Daoy (cell line): ENCODE data around the gene KHK. TPM values are rescaled to one million over a fixed set of nuclear protein-coding genes. Genes with fewer than 3 reads are reported as not detected.

ENCODE experiments used
- total RNA-seq: library from RNA; depleted of rRNA; stranded (reverse); fragments of >200 nt; shearing (Covaris generic); gene quantifications from 2 replicates; pipeline ENCODE4 v1.2.3, GENCODE V29; 2014; rRNA removed

Gene KHK
- total RNA-seq, 1 experiment from 2014 or later: 1.1 TPM

Other genes starting within 250 kb of the KHK start
- gene DPYSL5, start 238.6 kb upstream of the KHK start, total RNA-seq: 1.0 and 1.9 TPM in 2 replicates
- 4.6 and 6.6 TPM in 2 replicates for gene MAPRE3, start 116.1 kb upstream of the KHK start, total RNA-seq
- 36.7 and 42.7 TPM in 2 replicates for gene TMEM214, start 53.8 kb upstream of the KHK start, total RNA-seq
- 19.3 and 22.5 TPM in 2 replicates for gene AGBL5, start 35.1 kb upstream of the KHK start, total RNA-seq
- gene OST4, start 15.1 kb upstream of the KHK start, total RNA-seq: 184 and 194 TPM in 2 replicates
- 6.0 and 10.2 TPM in 2 replicates for gene EMILIN1, start 8.2 kb upstream of the KHK start, total RNA-seq
- 3.4 and 8.6 TPM in 2 replicates for gene CGREF1, start 32.4 kb downstream of the KHK start, total RNA-seq
- 1.7 TPM in 1 of 2 replicates, not detected in the other for gene ABHD1, start 37.0 kb downstream of the KHK start, total RNA-seq
- 79.3 and 84.9 TPM in 2 replicates for gene PREB, start 47.9 kb downstream of the KHK start, total RNA-seq
- not detected in 2 replicates for gene PRR30, start 52.6 kb downstream of the KHK start, total RNA-seq
- not detected in 2 replicates for gene TCF23, start 62.2 kb downstream of the KHK start, total RNA-seq
- 94.2 and 249 TPM in 2 replicates for gene ATRAID, start 125.3 kb downstream of the KHK start, total RNA-seq
- 86.8 and 101 TPM in 2 replicates for gene SLC5A6, start 125.5 kb downstream of the KHK start, total RNA-seq
- gene CAD, start 130.6 kb downstream of the KHK start, total RNA-seq: 26.6 and 29.7 TPM in 2 replicates
- 0.11 TPM in 1 of 2 replicates, not detected in the other for gene SLC30A3, start 176.3 kb downstream of the KHK start, total RNA-seq
- gene DNAJC5G, start 188.7 kb downstream of the KHK start, total RNA-seq: not detected in 2 replicates
- gene TRIM54, start 195.7 kb downstream of the KHK start, total RNA-seq: not detected in 2 replicates
- gene UCN, start 221.7 kb downstream of the KHK start, total RNA-seq: 0.11 TPM in 1 of 2 replicates, not detected in the other
- gene MPV17, start 236.3 kb downstream of the KHK start, total RNA-seq: 58.5 and 62.8 TPM in 2 replicates